H1 (cell line): ENCODE results near the gene HENMT1.

Experiments used
- E2F6 ChIP-seq: IDR thresholded peaks from 2 replicates; pipeline ENCODE4 v1.6.1; 2012; ENCODE audit warnings: inconsistent platforms
- POLR2A ChIP-seq, 2 experiments: IDR thresholded peaks; 1 replicate in 1 of 2; 2 replicates in 1 of 2; pipeline ENCODE4 v1.6.1; 2011; ENCODE audit warnings: low read depth in 2 of 2, low read length in 2 of 2, mild to moderate bottlenecking in 2 of 2; ENCODE audit errors: control extremely low read depth in 1 of 2

GRCh38 chr1:108645564-108646184 lies 15.2 kb downstream of the HENMT1 start:
- TF ChIP-seq E2F6 (no peak), POLR2A (IDR thresholded peaks at IDR 0.05; ENCODE audit: control extremely low read depth in 1 of 2, low read depth in 2 of 2, low read length in 2 of 2) (no peak)
